RKO (cell line): ENCODE measurements around the gene DESI2.

Source experiments
- DNase-seq: peaks from one replicate; pipeline ENCODE4 v3.0.0-alpha.2; 2016; ENCODE audit warnings: low spot score

Gene DESI2

DNA sequence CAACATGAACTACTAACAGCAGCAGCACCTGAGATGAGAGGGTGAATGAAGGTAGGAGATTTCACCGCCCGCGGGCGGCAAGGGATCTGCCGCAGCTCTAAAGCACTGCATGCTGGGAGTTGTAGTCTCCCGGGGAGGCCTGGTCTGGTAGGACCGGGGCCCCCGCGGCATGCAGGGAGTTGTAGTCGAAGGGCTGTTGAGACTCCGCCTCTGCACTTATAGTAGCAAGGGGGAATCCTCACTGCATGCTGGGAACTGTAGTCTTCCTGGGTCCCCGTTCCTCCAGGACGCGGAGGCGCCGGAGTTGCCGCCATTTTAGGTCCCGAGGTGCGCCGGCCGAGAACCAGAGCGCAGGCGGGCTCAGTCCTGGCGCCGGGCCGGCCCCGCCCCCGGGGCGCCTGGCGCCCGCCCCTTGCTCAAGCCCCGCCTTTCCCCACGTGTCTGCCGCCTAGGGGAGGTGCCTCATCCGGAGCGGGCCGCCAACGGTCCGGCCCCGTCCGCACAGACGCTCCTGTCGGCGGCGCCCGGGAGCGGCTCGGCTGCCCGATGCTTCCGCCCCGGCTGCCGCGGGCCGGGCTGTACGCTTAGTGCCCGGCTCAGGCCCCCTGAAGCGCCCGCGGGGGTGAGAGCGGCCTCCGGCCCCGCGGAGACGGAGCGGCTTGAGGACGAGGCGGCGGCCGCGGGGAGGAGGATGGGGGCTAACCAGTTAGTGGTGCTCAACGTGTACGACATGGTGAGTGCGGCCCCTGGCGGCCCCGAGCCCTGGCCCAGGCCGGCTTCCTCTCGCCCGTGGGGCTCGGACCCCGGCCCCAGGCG, at the start of gene DESI2:
TSS of gene DESI2 (plus strand) at position 504 of the 816 bp plus-strand sequence. CDS start at position 692, 188 bp downstream.
- DNase-seq = peak; percentile 99

- DNase-seq = peak; percentile 59
These were observed 49.4 kb upstream of the DESI2 start for GRCh38 chr1:244603498-244603897.

DNA sequence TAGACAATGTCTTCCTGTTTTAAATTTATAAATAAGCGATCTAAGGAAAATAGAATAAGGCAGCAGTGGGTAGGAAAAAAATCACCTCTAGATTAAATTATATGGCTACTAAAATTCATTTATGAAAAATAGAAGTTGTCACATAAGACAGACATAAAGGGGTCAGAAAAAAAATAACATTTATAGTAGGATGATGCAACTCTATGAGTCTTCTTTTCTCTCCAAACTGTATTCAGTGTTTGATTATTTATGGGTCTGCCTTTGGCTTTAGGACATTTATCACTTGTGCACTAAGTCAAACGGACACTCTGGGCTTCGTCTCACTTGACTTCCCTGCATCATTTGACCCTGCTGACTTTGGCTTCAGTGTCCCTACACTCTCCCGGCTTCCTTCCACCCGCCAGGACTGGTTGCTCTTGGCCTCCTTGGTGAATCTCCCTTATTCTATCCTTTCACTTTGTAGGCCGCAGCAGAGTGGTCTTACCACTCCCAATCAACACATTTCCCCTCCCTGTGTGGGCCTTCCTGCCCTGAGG, 47.0 kb upstream of the DESI2 start:
- DNase-seq = no peak

DNA sequence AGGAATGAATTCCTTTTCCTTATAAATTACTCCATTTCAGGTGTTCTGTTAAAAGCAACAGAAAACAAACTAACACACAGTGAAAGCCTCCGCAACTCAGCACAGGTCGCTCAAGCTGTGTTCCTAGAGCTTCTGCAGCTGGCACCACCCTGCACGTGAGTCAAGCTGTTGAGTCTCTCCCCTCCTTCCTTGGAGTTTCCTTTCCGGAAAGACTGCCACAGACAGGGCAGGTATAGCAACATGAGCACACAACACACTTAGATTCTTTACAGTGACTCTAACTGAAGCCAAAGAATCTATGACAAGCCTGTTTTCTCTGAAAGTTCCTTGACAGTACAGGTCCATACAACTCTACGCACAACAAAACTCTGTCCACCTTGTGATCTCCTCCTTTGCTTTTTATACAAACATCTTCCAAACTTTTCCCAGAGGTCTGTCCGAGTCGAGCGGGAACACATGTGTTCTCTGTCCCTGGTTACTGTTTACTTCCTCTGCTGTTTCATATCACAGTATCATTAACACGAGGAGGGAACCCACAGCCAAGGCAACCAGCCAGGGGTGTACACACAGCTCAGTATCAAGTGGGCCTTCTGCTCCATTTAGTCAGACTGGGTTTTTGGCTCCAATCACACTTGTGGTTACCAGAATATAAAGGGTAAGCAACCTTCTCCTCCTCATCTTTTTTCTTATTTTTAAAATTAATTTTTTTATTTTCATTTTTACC, 38.7 kb upstream of the DESI2 start:
- DNase-seq = no peak

- DNase-seq = no peak
These were observed 38.0 kb upstream of the DESI2 start for GRCh38 chr1:244614879-244615278.

GRCh38 chr1:244615301-244615700, 37.6 kb upstream of the DESI2 start:
- DNase-seq = no peak

DNA sequence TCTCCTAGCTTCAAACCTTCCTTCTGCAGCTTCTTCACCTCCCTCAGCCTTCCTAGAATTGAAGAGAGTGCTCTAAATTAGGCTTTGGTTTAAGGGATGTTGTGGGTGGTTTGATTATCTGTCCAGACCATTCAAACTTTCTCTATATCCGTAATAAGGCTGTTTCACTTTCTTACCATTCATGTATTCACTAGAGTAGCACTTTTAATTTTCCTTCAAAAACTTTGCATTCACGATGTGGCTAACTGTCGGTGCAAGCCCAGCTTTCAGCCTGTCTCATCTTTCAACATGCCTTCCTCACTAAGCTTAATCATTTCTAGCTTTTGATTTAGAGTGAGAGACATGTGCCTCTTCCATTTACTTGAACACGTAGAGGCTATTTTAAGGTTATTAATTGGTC, 26.2 kb upstream of the DESI2 start:
- DNase-seq = no peak

DNA sequence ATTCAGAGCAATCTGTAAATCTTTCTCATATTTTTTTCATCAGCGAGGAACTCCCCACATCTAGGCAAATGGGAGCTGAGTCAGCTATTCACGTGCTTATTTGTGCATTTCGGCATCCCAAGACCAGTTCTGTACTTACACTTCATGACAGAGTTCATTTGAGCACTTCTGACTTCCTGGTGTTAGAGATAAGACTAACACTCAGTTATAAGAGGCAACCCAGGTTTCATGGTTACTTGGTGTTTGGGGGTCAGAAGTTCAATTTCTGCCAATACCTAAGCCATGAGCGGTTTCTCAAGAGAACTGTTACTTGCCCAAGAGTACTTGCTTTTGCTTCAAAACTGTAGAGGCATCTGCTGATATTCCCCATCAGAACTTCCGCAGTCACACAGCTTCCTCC, 24.1 kb upstream of the DESI2 start:
- no peak for DNase-seq

GRCh38 chr1:244633140-244633539, 19.8 kb upstream of the DESI2 start:
- no peak for DNase-seq

GRCh38 chr1:244634546-244634945, 18.4 kb upstream of the DESI2 start:
- DNase-seq = no peak

- no peak for DNase-seq
These were observed 16.3 kb upstream of the DESI2 start for GRCh38 chr1:244636488-244637259.

- DNase-seq = no peak
These were observed 13.4 kb upstream of the DESI2 start for GRCh38 chr1:244639561-244639960.

- DNase-seq = no peak
These were observed 12.0 kb upstream of the DESI2 start for GRCh38 chr1:244640917-244641316.

DNA sequence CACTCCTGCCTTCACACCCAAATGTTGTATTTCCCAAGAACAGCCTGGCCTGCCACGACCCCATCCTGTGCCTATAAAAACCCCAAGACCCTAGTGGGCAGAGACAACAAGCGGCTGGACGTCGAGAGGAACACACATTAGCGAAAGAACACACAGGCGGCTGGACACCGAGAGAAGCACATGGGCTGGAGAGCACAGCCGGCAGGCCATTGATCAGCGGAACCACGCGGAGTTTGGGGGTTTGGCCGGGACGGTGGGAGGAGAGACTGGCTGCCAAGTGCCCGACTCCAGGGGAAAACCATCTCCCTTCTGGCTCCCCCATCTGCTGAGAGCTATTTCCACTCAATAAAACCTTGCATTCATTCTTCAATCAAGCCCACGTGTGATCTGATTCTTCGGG, 10.4 kb upstream of the DESI2 start:
- DNase-seq = no peak

DNA sequence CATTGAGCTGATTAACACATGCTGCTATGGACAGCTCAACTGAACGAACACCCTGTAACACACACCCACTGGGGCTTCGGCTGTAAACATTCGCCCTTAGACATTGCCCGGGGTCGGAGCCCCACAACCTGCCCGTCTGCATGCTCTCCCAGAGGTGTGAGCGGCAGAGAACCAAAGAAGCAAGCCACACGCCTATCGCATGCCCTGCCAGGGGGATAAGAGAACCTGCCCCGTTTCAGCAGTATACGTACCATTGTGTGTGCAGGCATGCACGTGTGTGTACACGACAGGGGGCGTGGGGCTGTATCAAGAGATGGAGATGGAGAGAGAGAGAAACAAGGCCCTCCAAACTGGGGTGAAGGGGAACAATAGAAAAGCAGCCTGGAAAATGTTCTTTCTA, 9.9 kb upstream of the DESI2 start:
- no peak for DNase-seq

DNA sequence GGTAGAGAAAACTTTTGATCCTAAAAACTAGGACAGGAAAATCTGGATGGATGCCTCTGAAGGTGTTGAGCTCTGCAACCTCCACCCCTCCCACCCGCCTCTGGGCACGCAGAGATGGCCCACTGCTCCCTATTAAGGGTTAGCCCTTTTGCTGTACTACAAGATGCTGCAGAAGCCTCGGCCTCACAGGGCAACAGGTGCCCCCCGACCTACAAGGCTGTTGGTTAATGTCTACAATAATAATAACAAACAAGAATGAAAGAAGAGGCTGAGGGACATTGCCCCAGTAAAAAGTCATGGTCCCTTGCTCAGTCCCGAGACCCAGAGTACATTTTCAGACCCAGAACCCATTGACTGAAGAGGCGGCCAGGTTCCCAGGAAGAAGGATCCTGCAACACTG, 7.5 kb upstream of the DESI2 start:
- no peak for DNase-seq

DNA sequence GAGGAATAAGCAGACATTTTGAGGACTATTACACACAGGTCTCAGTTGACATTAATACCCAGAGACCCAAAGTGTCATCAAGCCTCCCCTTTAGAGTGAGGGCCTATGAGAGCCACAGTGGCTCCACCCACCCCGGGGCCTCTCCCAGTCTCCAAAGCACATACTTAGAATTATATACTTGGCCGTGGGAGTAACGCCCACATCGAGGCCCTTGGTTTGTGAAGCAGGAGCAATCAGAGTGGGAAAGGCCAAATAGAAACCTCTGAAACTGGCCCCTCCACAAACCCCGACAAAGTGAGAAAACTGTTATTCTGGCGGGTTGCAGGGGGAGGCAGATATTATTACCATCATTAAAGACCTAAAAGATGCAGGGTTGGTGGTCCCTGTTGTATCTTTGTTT, 7.0 kb upstream of the DESI2 start:
- no peak for DNase-seq

GRCh38 chr1:244647819-244648218, 5.1 kb upstream of the DESI2 start:
- DNase-seq = no peak

GRCh38 chr1:244651956-244652622, 837 bp upstream of the DESI2 start:
- peak; percentile 47 for DNase-seq

GRCh38 chr1:244653439-244654107, 647 bp downstream of the DESI2 start:
- peak; percentile 30 for DNase-seq
